HepG2 (cell line): ENCODE data around the gene ZNF280A. TPM values are rescaled to one million over a fixed set of nuclear protein-coding genes. Genes with fewer than 3 reads are reported as not detected.
A peak's percentile ranks its signal among the peaks of the same experiment; 100 is the strongest.

Experiments used
- CAMTA2 ChIP-seq: sonication (generic); formaldehyde crosslinking; IDR thresholded peaks from 2 replicates; pipeline ENCODE4 v1.4.0; 2020; ENCODE audit warnings: mild to moderate bottlenecking, missing genetic modification reagents, borderline replicate concordance
- ERF ChIP-seq: IDR thresholded peaks from 2 replicates; pipeline ENCODE4 v1.6.1; 2018; ENCODE audit warnings: missing biosample characterization, missing genetic modification reagents
- FOXK1 ChIP-seq: sonication (generic); formaldehyde crosslinking; IDR thresholded peaks from 2 replicates; pipeline ENCODE4 v1.4.0; 2020; ENCODE audit warnings: low read depth, missing genetic modification reagents, borderline replicate concordance
- GABPB1 ChIP-seq: IDR thresholded peaks from 2 replicates; pipeline ENCODE4 v1.6.1; 2016; ENCODE audit warnings: mild to moderate bottlenecking, missing genetic modification reagents, moderate library complexity, missing compliant biosample characterization
- HES4 ChIP-seq: sonication (generic); formaldehyde crosslinking; IDR thresholded peaks from 2 replicates; pipeline ENCODE4 v1.9.0; 2021; ENCODE audit warnings: mild to moderate bottlenecking, missing genetic modification reagents, borderline replicate concordance
- HIVEP1 ChIP-seq: sonication (generic); formaldehyde crosslinking; IDR thresholded peaks from 2 replicates; pipeline ENCODE4 v1.4.0; 2020; ENCODE audit warnings: mild to moderate bottlenecking, missing genetic modification reagents
- HNRNPUL1 ChIP-seq: fragments of 200-400 bp; formaldehyde crosslinking; IDR thresholded peaks from 2 replicates; pipeline ENCODE4 v1.6.1; 2017; ENCODE audit warnings: low read depth, mild to moderate bottlenecking, low read length, moderate library complexity
- HOXA3 ChIP-seq: sonication (generic); formaldehyde crosslinking; IDR thresholded peaks from 2 replicates; pipeline ENCODE4 v1.5.0; 2020; ENCODE audit warnings: missing genetic modification reagents
- HOXD1 ChIP-seq: sonication (generic); formaldehyde crosslinking; IDR thresholded peaks from 2 replicates; pipeline ENCODE4 v1.5.0; 2020; ENCODE audit warnings: missing genetic modification reagents
- IRX3 ChIP-seq: sonication (generic); formaldehyde crosslinking; IDR thresholded peaks from 2 replicates; pipeline ENCODE4 v1.8.1; 2023; ENCODE audit warnings: mild to moderate bottlenecking, low read depth, missing genetic modification reagents, borderline replicate concordance
- JUND ChIP-seq: sonication (generic); formaldehyde crosslinking; IDR thresholded peaks from 2 replicates; pipeline ENCODE4 v1.8.0; 2022; ENCODE audit warnings: mild to moderate bottlenecking, missing genetic modification reagents
- MYNN ChIP-seq: sonication (generic); formaldehyde crosslinking; IDR thresholded peaks from 2 replicates; pipeline ENCODE4 v1.4.0; 2020; ENCODE audit warnings: mild to moderate bottlenecking, low read depth, missing genetic modification reagents
- NBN ChIP-seq: fragments of 450-650 bp; conservative IDR thresholded peaks from 2 replicates; pipeline ENCODE4 v1.6.1; 2017
- SMAD9 ChIP-seq: sonication (generic); formaldehyde crosslinking; IDR thresholded peaks from 2 replicates; pipeline ENCODE4 v1.5.1; 2020; ENCODE audit warnings: mild to moderate bottlenecking, missing genetic modification reagents
- SMARCC2 ChIP-seq: fragments of 450-650 bp; IDR thresholded peaks from 2 replicates; pipeline ENCODE4 v1.6.1; 2017; ENCODE audit warnings: antibody characterized with exemption, mild to moderate bottlenecking
- SOX13 ChIP-seq, 3 experiments: fragments of 450-650 bp in 1 of 3; sonication (generic) in 1 of 3; formaldehyde crosslinking in 1 of 3; IDR thresholded peaks in 2 of 3; conservative IDR thresholded peaks in 1 of 3; 2 replicates each; pipeline versions ENCODE4 v1.5.0 to v1.6.1; 2016 to 2020; ENCODE audit warnings: antibody characterized with exemption in 1 of 3, mild to moderate bottlenecking in 1 of 3, missing compliant biosample characterization in 1 of 3, missing genetic modification reagents in 1 of 3, moderate library complexity in 1 of 3
- SRSF9 ChIP-seq: fragments of 200-400 bp; formaldehyde crosslinking; IDR thresholded peaks from 2 replicates; pipeline ENCODE4 v1.6.1; 2018; ENCODE audit warnings: borderline replicate concordance, mild to moderate bottlenecking, low read depth, low read length; ENCODE audit not compliant: insufficient read depth, poor library complexity, severe bottlenecking
- TBL1XR1 ChIP-seq: fragments of 150-350 bp; IDR thresholded peaks from 2 replicates; pipeline ENCODE4 v1.6.1; 2014; ENCODE audit warnings: borderline replicate concordance, low read length; ENCODE audit not compliant: partially characterized antibody
- TCF7 ChIP-seq: sonication (generic); IDR thresholded peaks from 2 replicates; pipeline ENCODE4 v1.6.1; 2016; ENCODE audit warnings: antibody characterized with exemption, low read depth
- ZBTB42 ChIP-seq: sonication (generic); formaldehyde crosslinking; IDR thresholded peaks from 2 replicates; pipeline ENCODE4 v1.5.0; 2020; ENCODE audit warnings: mild to moderate bottlenecking, missing genetic modification reagents
- ZNF234 ChIP-seq: sonication (generic); formaldehyde crosslinking; conservative IDR thresholded peaks from 2 replicates; pipeline ENCODE4 v1.5.1; 2020; ENCODE audit warnings: mild to moderate bottlenecking, missing genetic modification reagents
- ZNF235 ChIP-seq: sonication (generic); formaldehyde crosslinking; IDR thresholded peaks from 2 replicates; pipeline ENCODE4 v1.8.1; 2023; ENCODE audit warnings: mild to moderate bottlenecking, missing genetic modification reagents, borderline replicate concordance
- ZNF260 ChIP-seq: sonication (generic); formaldehyde crosslinking; IDR thresholded peaks from 2 replicates; pipeline ENCODE4 v1.4.0; 2020; ENCODE audit warnings: missing genetic modification reagents, low read depth, mild to moderate bottlenecking, borderline replicate concordance
- ZNF501 ChIP-seq: sonication (generic); formaldehyde crosslinking; IDR thresholded peaks from 2 replicates; pipeline ENCODE4 v1.5.1; 2020; ENCODE audit warnings: mild to moderate bottlenecking, moderate library complexity, missing genetic modification reagents
- ZNF552 ChIP-seq: sonication (generic); formaldehyde crosslinking; IDR thresholded peaks from 2 replicates; pipeline ENCODE4 v1.9.0; 2022; ENCODE audit warnings: missing genetic modification reagents, mild to moderate bottlenecking, borderline replicate concordance
- ZNF704 ChIP-seq: sonication (generic); formaldehyde crosslinking; IDR thresholded peaks from 2 replicates; pipeline ENCODE4 v1.8.1; 2023; ENCODE audit warnings: mild to moderate bottlenecking, inconsistent platforms, moderate library complexity, missing genetic modification reagents, borderline replicate concordance
- ZNF720 ChIP-seq: sonication (generic); formaldehyde crosslinking; IDR thresholded peaks from 2 replicates; pipeline ENCODE4 v1.4.0; 2020; ENCODE audit warnings: missing genetic modification reagents
- polyA plus RNA-seq, 8 experiments: library from polyadenylated mRNA; depleted of rRNA in 3 of 8; stranded (reverse) in 7 of 8; unstranded in 1 of 8; fragments of >200 nt; fragmentation: Illumina TruSeq in 4 of 8; extraction: Trizol in 4 of 8; gene quantifications; 2 replicates each; pipeline versions ENCODE4 v1.2.1 to v1.2.3, GENCODE V29; 2011 to 2016; ENCODE audit warnings: low read depth in 4 of 8, missing spikeins in 1 of 8, mixed read lengths in 1 of 8; ENCODE audit not compliant: insufficient read depth in 1 of 8
- total RNA-seq, 5 experiments: library from RNA; depleted of rRNA; stranded (reverse); fragments of >200 nt; fragmentation: Illumina TruSeq; extraction: Trizol; gene quantifications; 2 replicates each; pipeline ENCODE4 v1.2.3, GENCODE V29; 2016; ENCODE audit warnings: low read depth in 1 of 5
- TF ChIP-seq, protein P1 (sequence below): sonication (generic); formaldehyde crosslinking; IDR thresholded peaks from 2 replicates; pipeline ENCODE4 v1.5.1; 2020; ENCODE audit warnings: missing genetic modification reagents, mild to moderate bottlenecking, borderline replicate concordance
- TF ChIP-seq, protein P2 (sequence below): sonication (generic); formaldehyde crosslinking; IDR thresholded peaks from 2 replicates; pipeline ENCODE4 v1.8.1; 2023; ENCODE audit warnings: mild to moderate bottlenecking, missing genetic modification reagents

Gene ZNF280A
- total and polyA plus RNA-seq, 2 of the 13 experiments (the other 11 are each of a cell fraction or from before 2014, with no cell fraction given) = 1.4 to 2.9 TPM

GRCh38 chr22:22558972-22559603 is 39.0 kb upstream of the ZNF280A start, which contains the start of gene PRAME (continued):
- TF ChIP-seq ZNF260 (CRISPR knock-in tag) = no peak
- TF ChIP-seq SMAD9 (CRISPR knock-in tag) = no peak
- TF ChIP-seq GABPB1 = peak; percentile 80
- TF ChIP-seq TBL1XR1 = no peak
- TF ChIP-seq ZNF552 (CRISPR knock-in tag) = no peak
- TF ChIP-seq ZNF704 (CRISPR knock-in tag) = no peak
- TF ChIP-seq ZNF234 (CRISPR knock-in tag) = no peak
- TF ChIP-seq, protein P1, sequence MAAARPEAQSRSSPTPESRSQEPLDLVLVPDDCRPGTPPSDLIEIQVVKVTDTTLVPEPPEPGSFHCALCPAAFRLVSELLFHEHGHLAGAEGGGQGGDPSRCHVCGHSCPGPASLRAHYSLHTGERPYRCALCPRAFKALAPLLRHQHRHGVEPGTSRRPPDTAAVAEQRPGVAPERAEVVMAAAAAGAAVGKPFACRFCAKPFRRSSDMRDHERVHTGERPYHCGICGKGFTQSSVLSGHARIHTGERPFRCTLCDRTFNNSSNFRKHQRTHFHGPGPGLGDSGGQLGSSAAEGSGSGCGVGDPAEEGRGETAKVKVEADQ = no peak
- no peak for TF ChIP-seq ZNF501 (CRISPR knock-in tag)
- no peak for TF ChIP-seq CAMTA2 (CRISPR knock-in tag)
- no peak for TF ChIP-seq IRX3
- no peak for TF ChIP-seq ZNF720
- TF ChIP-seq ZNF235 (CRISPR knock-in tag) = no peak
- no peak for TF ChIP-seq ZBTB42 (CRISPR knock-in tag)
- TF ChIP-seq SRSF9 = no peak
- no peak for TF ChIP-seq HIVEP1 (CRISPR knock-in tag)
- TF ChIP-seq TCF7 = no peak
- TF ChIP-seq HOXD1 = no peak
- no peak for TF ChIP-seq NBN
- TF ChIP-seq MYNN (CRISPR knock-in tag) = no peak
- no peak for TF ChIP-seq HES4
- no peak for TF ChIP-seq JUND (CRISPR knock-in tag)
- no peak for TF ChIP-seq HNRNPUL1
- no peak for TF ChIP-seq SOX13 (IDR thresholded peaks at IDR 0.05)
- TF ChIP-seq SOX13 (CRISPR knock-in tag; conservative IDR thresholded peaks at IDR 0.05 in 1 of 2, IDR thresholded peaks at IDR 0.05 in 1 of 2) = no peak
- TF ChIP-seq, protein P2, sequence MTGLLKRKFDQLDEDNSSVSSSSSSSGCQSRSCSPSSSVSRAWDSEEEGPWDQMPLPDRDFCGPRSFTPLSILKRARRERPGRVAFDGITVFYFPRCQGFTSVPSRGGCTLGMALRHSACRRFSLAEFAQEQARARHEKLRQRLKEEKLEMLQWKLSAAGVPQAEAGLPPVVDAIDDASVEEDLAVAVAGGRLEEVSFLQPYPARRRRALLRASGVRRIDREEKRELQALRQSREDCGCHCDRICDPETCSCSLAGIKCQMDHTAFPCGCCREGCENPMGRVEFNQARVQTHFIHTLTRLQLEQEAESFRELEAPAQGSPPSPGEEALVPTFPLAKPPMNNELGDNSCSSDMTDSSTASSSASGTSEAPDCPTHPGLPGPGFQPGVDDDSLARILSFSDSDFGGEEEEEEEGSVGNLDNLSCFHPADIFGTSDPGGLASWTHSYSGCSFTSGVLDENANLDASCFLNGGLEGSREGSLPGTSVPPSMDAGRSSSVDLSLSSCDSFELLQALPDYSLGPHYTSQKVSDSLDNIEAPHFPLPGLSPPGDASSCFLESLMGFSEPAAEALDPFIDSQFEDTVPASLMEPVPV (CRISPR knock-in tag) = no peak
- TF ChIP-seq HOXA3 (CRISPR knock-in tag) = no peak
- TF ChIP-seq SMARCC2 = no peak
- TF ChIP-seq ERF (CRISPR knock-in tag) = no peak
- no peak for TF ChIP-seq FOXK1 (CRISPR knock-in tag)
